ENCODE results near the gene CADM3.

Gene CADM3

DNA sequence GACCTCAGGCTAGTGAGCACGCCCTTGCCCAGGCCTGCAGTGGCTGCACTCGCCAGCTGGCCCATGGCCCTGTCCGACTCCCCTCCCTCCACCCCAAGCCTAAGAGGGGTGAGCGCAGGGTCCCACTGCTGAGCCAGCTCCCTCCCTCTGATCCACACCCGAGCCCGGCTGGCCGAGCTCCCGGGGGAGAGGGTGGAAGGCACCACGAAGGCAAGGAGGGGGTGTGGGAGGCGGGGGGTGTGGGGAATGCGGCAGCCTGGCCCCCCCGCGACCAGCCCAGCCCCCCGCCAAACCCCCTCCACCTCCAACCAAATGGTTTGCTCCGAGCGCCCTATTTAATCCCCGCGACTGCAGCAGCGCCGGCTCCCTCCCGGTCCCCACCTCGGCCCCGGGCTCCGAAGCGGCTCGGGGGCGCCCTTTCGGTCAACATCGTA is at the start of gene CADM3:
Gene CADM3 (plus strand): TSS at position 362 of the 434 bp plus-strand sequence. CDS start 151 bp downstream, outside the sequence.
- H3K4me3 ChIP-seq (ENCODE audit: low read depth, low read length) = no peak within 1 kb of the TSS

GRCh38 chr1:159122005-159122621 is 49.3 kb upstream of the CADM3 start:
- DNase-seq (ENCODE audit: low read depth) = no peak
- no peak for TF ChIP-seq CTCF (IDR thresholded peaks at IDR 0.05; ENCODE audit: low read depth, low read length, missing control alignments)
- no peak overlapping the region for H3K4me3 ChIP-seq (ENCODE audit: low read depth, low read length)

More for the DNA sequence above, at the start of gene CADM3:
- TF ChIP-seq CTCF (IDR thresholded peaks at IDR 0.05; ENCODE audit: low read depth, low read length, missing control alignments) = no peak
- DNase-seq (ENCODE audit: low read depth) = no peak

DNA sequence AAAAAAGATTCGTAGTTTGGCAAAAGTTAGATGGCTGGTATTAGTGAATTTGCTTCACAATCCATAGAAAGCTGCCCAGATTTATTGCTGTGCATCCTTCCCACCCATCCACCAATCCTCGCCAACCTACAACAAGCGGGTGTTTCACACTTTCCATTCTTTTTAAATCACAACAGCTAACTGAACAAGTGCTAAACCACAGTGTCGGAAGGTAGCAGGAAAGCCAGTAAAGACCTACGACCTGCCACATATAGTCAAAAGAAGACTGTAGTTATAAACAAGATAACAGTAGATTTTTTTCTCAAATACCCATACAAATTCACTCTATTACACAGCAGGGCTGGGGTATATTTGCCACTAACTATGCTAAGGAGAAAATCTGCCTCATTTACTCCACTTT is 47.8 kb upstream of the CADM3 start:
- no peak overlapping the region for H3K4me3 ChIP-seq (ENCODE audit: low read depth, low read length)
- TF ChIP-seq CTCF (IDR thresholded peaks at IDR 0.05; ENCODE audit: low read depth, low read length, missing control alignments) = no peak
- DNase-seq (ENCODE audit: low read depth) = no peak

DNA sequence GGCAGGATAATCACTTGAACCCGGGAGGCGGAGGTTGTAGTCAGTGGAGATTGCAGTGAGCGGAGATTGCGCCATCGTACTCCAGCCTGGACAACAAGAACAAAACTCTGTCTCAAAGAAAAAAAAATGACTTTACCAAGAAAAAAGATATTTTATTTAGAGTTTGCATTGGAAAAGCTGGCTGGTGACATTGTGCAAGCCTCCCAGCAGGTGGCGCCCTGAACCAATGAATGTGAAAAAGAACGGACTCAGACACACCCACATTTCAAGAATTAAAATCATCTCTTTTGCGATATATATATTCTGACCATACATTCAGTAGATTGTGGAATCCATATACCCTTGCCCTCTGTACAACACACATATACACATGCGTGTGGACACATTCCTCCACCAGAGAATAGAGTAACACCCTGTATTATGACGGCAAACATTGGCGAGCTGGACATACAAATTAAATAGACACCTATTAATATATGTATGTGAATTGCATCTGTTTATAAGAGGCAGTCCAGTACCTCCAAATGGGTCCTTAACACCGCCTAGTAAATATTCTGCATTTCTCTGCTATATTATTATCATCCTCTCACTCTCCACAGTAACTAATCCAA is 39.0 kb upstream of the CADM3 start:
- no peak overlapping the region for H3K4me3 ChIP-seq (ENCODE audit: low read depth, low read length)
- peak; percentile 12 for DNase-seq (ENCODE audit: low read depth)
- TF ChIP-seq CTCF (IDR thresholded peaks at IDR 0.05; ENCODE audit: low read depth, low read length, missing control alignments) = peak; percentile 84

DNA sequence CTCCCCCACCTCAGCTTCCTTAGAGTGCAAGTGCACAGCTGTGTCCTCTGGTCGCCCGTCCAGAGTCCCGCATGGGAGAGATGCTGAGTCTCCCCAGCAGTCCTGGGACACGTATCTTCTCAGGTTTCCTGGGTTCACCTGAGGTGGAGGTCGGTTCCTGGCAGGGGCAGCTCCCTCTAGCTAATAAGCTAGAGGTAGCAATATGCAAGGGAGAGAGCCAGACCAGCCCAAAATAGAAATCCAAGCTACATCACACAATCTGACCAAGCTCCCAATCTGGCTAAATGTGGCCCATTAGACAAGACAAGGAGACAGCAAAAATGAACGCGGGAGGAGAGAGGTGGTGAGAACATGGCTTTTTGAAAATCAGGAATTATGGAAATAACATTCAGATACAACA is 30.9 kb upstream of the CADM3 start:
- DNase-seq (ENCODE audit: low read depth) = no peak
- TF ChIP-seq CTCF (IDR thresholded peaks at IDR 0.05; ENCODE audit: low read depth, low read length, missing control alignments) = no peak
- H3K4me3 ChIP-seq (ENCODE audit: low read depth, low read length) = no peak overlapping the region

DNA sequence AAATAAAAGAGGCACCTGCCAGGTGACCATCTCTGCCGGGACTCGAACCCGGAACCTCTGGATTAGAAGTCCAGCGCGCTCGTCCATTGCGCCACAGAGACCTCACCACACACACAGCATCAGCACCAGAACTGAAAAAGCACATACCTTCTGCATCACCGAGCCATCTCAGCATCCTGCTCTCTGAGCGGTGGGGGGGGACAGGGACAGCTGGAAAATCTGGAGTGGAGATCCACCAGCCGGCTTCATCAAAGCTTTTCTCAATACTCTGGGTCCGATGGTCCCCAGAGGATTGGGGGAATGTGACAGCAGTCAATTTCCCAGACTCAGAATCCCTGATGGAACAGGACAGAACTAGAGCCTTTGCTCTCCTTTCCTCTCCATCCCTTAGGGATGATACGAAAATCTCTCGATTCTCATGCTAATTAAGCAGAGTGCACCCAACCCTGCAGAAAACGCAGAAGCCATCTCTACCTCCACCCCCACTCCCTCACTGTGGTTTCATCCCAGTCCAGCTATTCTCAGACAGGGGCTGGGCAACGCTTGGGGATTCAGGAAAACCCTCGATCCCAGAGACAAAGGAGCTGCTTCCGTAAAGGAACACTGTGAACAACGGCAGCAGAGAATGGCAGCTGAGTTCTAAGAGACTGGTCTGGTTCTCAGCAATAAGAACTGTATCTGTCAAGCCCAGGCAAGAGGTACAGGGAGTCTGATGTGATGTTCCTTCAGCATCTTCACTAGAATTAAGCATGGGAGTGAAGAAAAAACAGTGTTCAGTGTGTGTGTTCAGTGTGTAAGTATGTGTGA is 29.6 kb upstream of the CADM3 start:
- TF ChIP-seq CTCF (IDR thresholded peaks at IDR 0.05; ENCODE audit: low read depth, low read length, missing control alignments) = no peak
- H3K4me3 ChIP-seq (ENCODE audit: low read depth, low read length) = no peak overlapping the region
- DNase-seq (ENCODE audit: low read depth) = no peak

All from GM12864 (cell line).